Suprapubic skin (tissue), 3 donors: ENCODE data around the gene YWHAE.

Experiments used
- EP300 ChIP-seq: sonication (generic); formaldehyde crosslinking; IDR thresholded peaks from one replicate; pipeline ENCODE4 v1.6.1; 2017; ENCODE audit warnings: antibody characterized with exemption
- POLR2A ChIP-seq, 2 donors: fragments of 450-650 bp; IDR thresholded peaks; one replicate each; pipeline ENCODE4 v1.6.1; 2017; ENCODE audit warnings: antibody characterized with exemption in 2 of 2, mild to moderate bottlenecking in 2 of 2, moderate library complexity in 2 of 2
- TF ChIP-seq, protein P1 (sequence below), 2 donors: fragments of 200-600 bp in 1 of 2; fragments of 450-650 bp in 1 of 2; sonication (generic) in 1 of 2; IDR thresholded peaks; one replicate each; pipeline ENCODE4 v1.5.1; 2016 to 2019; ENCODE audit warnings: antibody characterized with exemption in 2 of 2, mild to moderate bottlenecking in 1 of 2, moderate library complexity in 1 of 2

DNA sequence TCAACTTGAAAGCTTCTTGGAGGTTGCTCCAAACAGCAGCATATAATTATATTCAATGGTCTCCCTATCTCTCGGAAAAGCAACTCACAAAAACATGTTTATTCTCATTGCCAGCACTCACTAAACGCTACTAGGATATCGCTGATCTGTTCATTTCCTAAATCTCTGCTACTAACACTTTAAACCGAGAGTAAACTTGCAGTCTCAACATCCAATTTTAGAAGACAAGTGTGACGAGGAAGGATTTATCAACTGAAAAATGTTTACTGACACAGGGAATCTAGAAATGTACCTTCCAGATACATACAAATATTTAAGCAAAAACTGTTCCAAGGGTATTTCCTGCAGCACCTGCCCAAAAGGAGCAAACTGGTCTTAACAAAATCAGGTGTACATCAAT, 56.5 kb downstream of the YWHAE start:
- TF ChIP-seq, protein P1, sequence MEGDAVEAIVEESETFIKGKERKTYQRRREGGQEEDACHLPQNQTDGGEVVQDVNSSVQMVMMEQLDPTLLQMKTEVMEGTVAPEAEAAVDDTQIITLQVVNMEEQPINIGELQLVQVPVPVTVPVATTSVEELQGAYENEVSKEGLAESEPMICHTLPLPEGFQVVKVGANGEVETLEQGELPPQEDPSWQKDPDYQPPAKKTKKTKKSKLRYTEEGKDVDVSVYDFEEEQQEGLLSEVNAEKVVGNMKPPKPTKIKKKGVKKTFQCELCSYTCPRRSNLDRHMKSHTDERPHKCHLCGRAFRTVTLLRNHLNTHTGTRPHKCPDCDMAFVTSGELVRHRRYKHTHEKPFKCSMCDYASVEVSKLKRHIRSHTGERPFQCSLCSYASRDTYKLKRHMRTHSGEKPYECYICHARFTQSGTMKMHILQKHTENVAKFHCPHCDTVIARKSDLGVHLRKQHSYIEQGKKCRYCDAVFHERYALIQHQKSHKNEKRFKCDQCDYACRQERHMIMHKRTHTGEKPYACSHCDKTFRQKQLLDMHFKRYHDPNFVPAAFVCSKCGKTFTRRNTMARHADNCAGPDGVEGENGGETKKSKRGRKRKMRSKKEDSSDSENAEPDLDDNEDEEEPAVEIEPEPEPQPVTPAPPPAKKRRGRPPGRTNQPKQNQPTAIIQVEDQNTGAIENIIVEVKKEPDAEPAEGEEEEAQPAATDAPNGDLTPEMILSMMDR (IDR thresholded peaks at IDR 0.05): no peak
- TF ChIP-seq POLR2A (IDR thresholded peaks at IDR 0.05) (no peak), EP300 (no peak)
